Mesenchymal stem cell (in vitro differentiated cells and primary cell): Measurements from ENCODE around the gene SIGLEC11.

Experiments used
- DNase-seq: peaks from one replicate; pipeline ENCODE4 v3.0.0-alpha.2; 2013
- H2AFZ ChIP-seq: one replicate; pipeline ENCODE4 v1.6.1; 2013; ENCODE audit warnings: low read depth, mild to moderate bottlenecking, control low read depth, inconsistent platforms, low read length, moderate library complexity
- H2AK5ac ChIP-seq: 2 replicates; pipeline ENCODE4 v1.6.1; 2013; ENCODE audit warnings: low read length, moderate library complexity, mild to moderate bottlenecking, inconsistent platforms; ENCODE audit not compliant: severe bottlenecking
- H2BK120ac ChIP-seq: one replicate; pipeline ENCODE4 v1.6.1; 2013; ENCODE audit warnings: low read depth, mild to moderate bottlenecking, inconsistent platforms, low read length, moderate library complexity
- H2BK12ac ChIP-seq, 2 experiments: one replicate each; pipeline ENCODE4 v1.6.1; 2013; ENCODE audit warnings: inconsistent platforms in 2 of 2, low read length in 2 of 2, mild to moderate bottlenecking in 2 of 2, moderate library complexity in 2 of 2, control low read depth in 1 of 2
- H2BK15ac ChIP-seq: one replicate; pipeline ENCODE4 v1.6.1; 2013; ENCODE audit warnings: mild to moderate bottlenecking, low read depth, inconsistent platforms; ENCODE audit not compliant: poor library complexity, severe bottlenecking
- H2BK5ac ChIP-seq: 2 replicates; pipeline ENCODE4 v1.6.1; 2013; ENCODE audit warnings: low read depth, mild to moderate bottlenecking, low read length, control low read depth, inconsistent platforms; ENCODE audit not compliant: poor library complexity, severe bottlenecking
- H3K14ac ChIP-seq, 2 experiments: one replicate each; pipeline ENCODE4 v1.6.1; 2013; ENCODE audit warnings: inconsistent platforms in 2 of 2, low read length in 2 of 2, control low read depth in 1 of 2, mild to moderate bottlenecking in 1 of 2, moderate library complexity in 1 of 2
- H3K18ac ChIP-seq, 2 experiments: one replicate each; pipeline ENCODE4 v1.6.1; 2013; ENCODE audit warnings: inconsistent platforms in 2 of 2, low read length in 2 of 2, control low read depth in 1 of 2, low read depth in 1 of 2, mild to moderate bottlenecking in 1 of 2
- H3K23ac ChIP-seq, 2 experiments: one replicate each; pipeline ENCODE4 v1.6.1; 2013; ENCODE audit warnings: inconsistent platforms in 2 of 2, low read length in 2 of 2, mild to moderate bottlenecking in 2 of 2, moderate library complexity in 2 of 2, control low read depth in 1 of 2
- H3K27ac ChIP-seq: 2 replicates; pipeline ENCODE4 v1.5.1; 2013; ENCODE audit warnings: mild to moderate bottlenecking, moderate library complexity, low read length, control low read depth, inconsistent platforms; ENCODE audit not compliant: poor library complexity, severe bottlenecking
- H3K27me3 ChIP-seq, 2 experiments: 2 replicates each; pipeline versions ENCODE4 v1.6.1 to v1.7.0; 2013; ENCODE audit warnings: low read length in 2 of 2, mild to moderate bottlenecking in 2 of 2, moderate library complexity in 2 of 2, control low read depth in 1 of 2, inconsistent platforms in 1 of 2; ENCODE audit not compliant: control insufficient read depth in 1 of 2, insufficient read depth in 1 of 2
- H3K36me3 ChIP-seq, 2 experiments: 2 replicates each; pipeline versions ENCODE4 v1.6.1 to v1.7.0; 2013; ENCODE audit warnings: low read length in 2 of 2, control low read depth in 1 of 2, inconsistent platforms in 1 of 2, low read depth in 1 of 2, mild to moderate bottlenecking in 1 of 2; ENCODE audit not compliant: insufficient read depth in 2 of 2, control insufficient read depth in 1 of 2
- H3K4ac ChIP-seq, 2 experiments: one replicate each; pipeline ENCODE4 v1.6.1; 2013; ENCODE audit warnings: inconsistent platforms in 2 of 2, low read length in 2 of 2, mild to moderate bottlenecking in 2 of 2, moderate library complexity in 2 of 2, control low read depth in 1 of 2, low read depth in 1 of 2
- H3K4me1 ChIP-seq: 2 replicates; pipeline ENCODE4 v1.6.1; 2013; ENCODE audit warnings: low read depth, low read length, control low read depth; ENCODE audit not compliant: control insufficient read depth, insufficient read depth
- H3K4me2 ChIP-seq: 2 replicates; pipeline ENCODE4 v1.6.1; 2013; ENCODE audit warnings: low read length, mild to moderate bottlenecking, inconsistent platforms; ENCODE audit not compliant: poor library complexity, severe bottlenecking
- H3K4me3 ChIP-seq, 2 experiments: 2 replicates each; pipeline versions ENCODE4 v1.5.1 to v1.7.0; 2013; ENCODE audit warnings: low read length in 2 of 2, mild to moderate bottlenecking in 2 of 2, control low read depth in 1 of 2, low read depth in 1 of 2; ENCODE audit not compliant: insufficient read depth in 1 of 2
- H3K79me1 ChIP-seq: replicated peaks from 2 replicates; pipeline ENCODE4 v1.6.1; 2013; ENCODE audit warnings: mild to moderate bottlenecking, control low read depth, low read length, inconsistent platforms; ENCODE audit not compliant: poor library complexity, severe bottlenecking
- H3K9ac ChIP-seq: 2 replicates; pipeline ENCODE4 v1.7.0; 2013; ENCODE audit warnings: mild to moderate bottlenecking, low read length, moderate library complexity
- H3K9me3 ChIP-seq: 2 replicates; pipeline ENCODE4 v1.7.0; 2013; ENCODE audit warnings: mild to moderate bottlenecking, low read length; ENCODE audit not compliant: control insufficient read depth
- H4K8ac ChIP-seq: one replicate; pipeline ENCODE4 v1.6.1; 2013; ENCODE audit warnings: inconsistent platforms, mild to moderate bottlenecking, low read length, moderate library complexity
- H4K91ac ChIP-seq: one replicate; pipeline ENCODE4 v1.6.1; 2013; ENCODE audit warnings: mild to moderate bottlenecking, low read length, inconsistent platforms
- WGBS: methylation state at CpG from one replicate; pipeline ENCODE4 v1.1.7; 2013; ENCODE audit warnings: mixed read lengths; 5-methylcytosine and 5-hydroxymethylcytosine counted together

Gene SIGLEC11

GRCh38 chr19:49924004-49924880 is 36.7 kb downstream of the SIGLEC11 start:
- Histone ChIP-seq H3K9ac (peak overlapping the region; percentile 8), H3K4me2 (no peak overlapping the region), H3K79me1 (peaks cover 13% of the 10 kb centered on the region), H2BK15ac (no peak overlapping the region), H2AK5ac (no peak overlapping the region), H2BK120ac (no peak overlapping the region), H3K18ac (no peak overlapping the region), H3K27me3 (no peaks in the 10 kb centered on the region), H4K91ac (peak overlapping the region; percentile 11), H3K27ac (no peak overlapping the region), H3K14ac (no peak overlapping the region), H3K9me3 (no peaks in the 10 kb centered on the region), H2AFZ (no peak overlapping the region), H3K4ac (no peak overlapping the region), H2BK12ac (no peak overlapping the region), H3K23ac (no peak overlapping the region), H2BK5ac (no peak overlapping the region), H4K8ac (no peak overlapping the region), H3K36me3 (peaks cover 57 to 62% of the 10 kb centered on the region in 2 experiments), H3K4me3 (no peak overlapping the region), H3K4me1 (peaks cover 28% of the 10 kb centered on the region)
- no peak for DNase-seq
- WGBS, result 93% methylated on average over 25 of the region's 25 CpGs

- no peak overlapping the region for H3K18ac ChIP-seq
- no peak overlapping the region for H3K23ac ChIP-seq
- no peak overlapping the region for H2BK5ac ChIP-seq
- 96% methylated on average over 30 of the region's 31 CpGs for WGBS
- H2AK5ac ChIP-seq, result no peak overlapping the region
- peak overlapping the region; percentile 50 for H3K9ac ChIP-seq
- no peak for DNase-seq
- peaks cover 15% of the 10 kb centered on the region for H3K79me1 ChIP-seq
- H3K4me2 ChIP-seq, result no peak overlapping the region
- H3K14ac ChIP-seq, result no peak overlapping the region
- no peak overlapping the region for H3K4ac ChIP-seq
- no peaks in the 10 kb centered on the region for H3K9me3 ChIP-seq
- H4K8ac ChIP-seq, result no peak overlapping the region
- H3K27me3 ChIP-seq, result no peaks in the 10 kb centered on the region
- peaks cover 30% of the 10 kb centered on the region for H3K4me1 ChIP-seq
- peaks cover 63 to 64% of the 10 kb centered on the region in 2 experiments for H3K36me3 ChIP-seq
- H4K91ac ChIP-seq, result no peak overlapping the region
- no peak overlapping the region for H2BK12ac ChIP-seq
- H2BK15ac ChIP-seq, result no peak overlapping the region
- H3K4me3 ChIP-seq, result no peak overlapping the region
- H2AFZ ChIP-seq, result no peak overlapping the region
- H3K27ac ChIP-seq, result no peak overlapping the region
- H2BK120ac ChIP-seq, result no peak overlapping the region
Measured at GRCh38 chr19:49923055-49924003, 37.6 kb downstream of the SIGLEC11 start.

- Histone ChIP-seq H3K4me1 (peaks cover 23% of the 10 kb centered on the region), H3K4me2 (no peak overlapping the region)
Measured at GRCh38 chr19:49921871-49922795, 38.8 kb downstream of the SIGLEC11 start.

More at GRCh38 chr19:49921871-49922795, 38.8 kb downstream of the SIGLEC11 start:
- Histone ChIP-seq H3K9ac (peak overlapping the region; percentile 50), H4K91ac (no peak overlapping the region), H2BK5ac (no peak overlapping the region), H4K8ac (peak overlapping the region; percentile 29), H3K4ac (peak overlapping the region in 1 of 2 experiments; percentile 40), H2AK5ac (no peak overlapping the region), H3K27ac (no peak overlapping the region), H3K23ac (peak overlapping the region in 1 of 2 experiments; percentile 30), H3K9me3 (no peaks in the 10 kb centered on the region), H2BK120ac (no peak overlapping the region), H2AFZ (no peak overlapping the region), H3K14ac (no peak overlapping the region), H3K79me1 (peaks cover 19% of the 10 kb centered on the region), H3K18ac (peak overlapping the region in 1 of 2 experiments; percentile 48), H2BK15ac (no peak overlapping the region), H3K36me3 (peaks cover 62 to 64% of the 10 kb centered on the region in 2 experiments), H3K4me3 (no peak overlapping the region), H3K27me3 (no peaks in the 10 kb centered on the region), H2BK12ac (no peak overlapping the region)
- WGBS, result 81% methylated on average over 21 of the region's 22 CpGs
- DNase-seq, result peak; percentile 86
